ENCODE measurements around the gene CTRB1.

DNA sequence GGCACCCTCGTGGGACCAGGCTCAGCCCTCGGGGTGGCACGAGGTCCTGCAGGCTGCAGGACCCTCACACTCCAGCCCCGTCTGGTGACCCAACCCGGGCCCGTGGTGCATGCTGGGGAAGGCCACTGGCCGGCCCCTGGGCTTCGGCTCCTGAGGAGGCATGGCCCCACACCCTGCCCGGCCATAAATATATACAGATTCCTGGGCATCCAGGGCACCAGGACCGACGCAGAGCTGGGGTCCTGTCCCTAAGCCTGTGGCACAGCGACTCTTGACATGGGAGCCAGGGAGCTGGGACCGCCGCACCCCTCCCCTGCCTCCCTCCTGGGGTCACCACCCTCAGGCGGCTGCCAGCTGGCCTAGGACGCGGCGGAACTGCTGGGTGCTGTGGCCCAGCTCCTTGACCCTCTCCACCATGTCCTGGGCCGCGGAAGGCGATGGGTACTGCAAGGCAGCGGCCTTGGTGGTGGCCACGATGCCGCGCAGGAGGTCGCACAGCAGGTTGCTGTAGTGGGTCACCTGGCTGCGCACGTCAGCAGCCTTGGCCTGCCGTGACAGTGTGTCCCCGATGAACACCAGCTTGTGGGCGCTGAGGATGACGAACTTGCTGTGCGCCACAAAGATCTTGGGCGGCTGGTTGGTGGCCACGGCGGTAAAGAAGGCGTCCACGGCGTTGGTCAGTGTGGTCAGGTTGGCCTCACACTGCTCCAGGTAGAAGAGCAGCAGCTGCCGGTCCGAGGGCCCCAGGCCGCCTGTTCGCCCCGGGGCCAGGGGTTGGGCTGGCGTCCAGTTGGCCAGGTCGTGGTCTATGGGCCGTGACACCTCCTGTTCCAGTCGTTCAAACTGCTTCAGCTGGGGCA is 10.6 kb downstream of the CTRB1 start:
- TF ChIP-seq, protein P1, sequence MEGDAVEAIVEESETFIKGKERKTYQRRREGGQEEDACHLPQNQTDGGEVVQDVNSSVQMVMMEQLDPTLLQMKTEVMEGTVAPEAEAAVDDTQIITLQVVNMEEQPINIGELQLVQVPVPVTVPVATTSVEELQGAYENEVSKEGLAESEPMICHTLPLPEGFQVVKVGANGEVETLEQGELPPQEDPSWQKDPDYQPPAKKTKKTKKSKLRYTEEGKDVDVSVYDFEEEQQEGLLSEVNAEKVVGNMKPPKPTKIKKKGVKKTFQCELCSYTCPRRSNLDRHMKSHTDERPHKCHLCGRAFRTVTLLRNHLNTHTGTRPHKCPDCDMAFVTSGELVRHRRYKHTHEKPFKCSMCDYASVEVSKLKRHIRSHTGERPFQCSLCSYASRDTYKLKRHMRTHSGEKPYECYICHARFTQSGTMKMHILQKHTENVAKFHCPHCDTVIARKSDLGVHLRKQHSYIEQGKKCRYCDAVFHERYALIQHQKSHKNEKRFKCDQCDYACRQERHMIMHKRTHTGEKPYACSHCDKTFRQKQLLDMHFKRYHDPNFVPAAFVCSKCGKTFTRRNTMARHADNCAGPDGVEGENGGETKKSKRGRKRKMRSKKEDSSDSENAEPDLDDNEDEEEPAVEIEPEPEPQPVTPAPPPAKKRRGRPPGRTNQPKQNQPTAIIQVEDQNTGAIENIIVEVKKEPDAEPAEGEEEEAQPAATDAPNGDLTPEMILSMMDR (IDR thresholded peaks at IDR 0.05; ENCODE audit: low read depth, low read length): no peak
- TF ChIP-seq EZH2phosphoT487 (IDR thresholded peaks at IDR 0.05; ENCODE audit: low read depth): no peak
